HG03558 (cell line): Measurements from ENCODE around the gene CEP112.

Experiments
- ATAC-seq: cut with Tn5 transposase; IDR thresholded peaks from one replicate; pipeline ENCODE4 v1.9.1; 2021; ENCODE audit warnings: moderate number of reproducible peaks; ENCODE audit not compliant: unreplicated experiment; ENCODE audit errors: extremely low read depth

CEP112 gene

GRCh38 chr17:65674246-65675045, 517.5 kb downstream of the CEP112 start:
- ATAC-seq = no peak

- ATAC-seq = no peak
These were observed 521.1 kb downstream of the CEP112 start for GRCh38 chr17:65670667-65671371.

GRCh38 chr17:65668211-65668610, 523.7 kb downstream of the CEP112 start:
- no peak for ATAC-seq

GRCh38 chr17:65667656-65668055, 524.3 kb downstream of the CEP112 start:
- no peak for ATAC-seq

- no peak for ATAC-seq
These were observed 525.0 kb downstream of the CEP112 start for GRCh38 chr17:65666876-65667321.

- ATAC-seq = no peak
These were observed 526.0 kb downstream of the CEP112 start for GRCh38 chr17:65665966-65666365.

GRCh38 chr17:65664696-65665095, 527.2 kb downstream of the CEP112 start:
- no peak for ATAC-seq

- ATAC-seq = no peak
These were observed 527.7 kb downstream of the CEP112 start for GRCh38 chr17:65664266-65664665.

GRCh38 chr17:65662196-65662595, 529.7 kb downstream of the CEP112 start:
- no peak for ATAC-seq

GRCh38 chr17:65660947-65661346, 531.0 kb downstream of the CEP112 start:
- no peak for ATAC-seq

- no peak for ATAC-seq
These were observed 531.9 kb downstream of the CEP112 start for GRCh38 chr17:65660078-65660477.

GRCh38 chr17:65659512-65659911, 532.4 kb downstream of the CEP112 start:
- ATAC-seq = no peak

- ATAC-seq = no peak
These were observed 534.6 kb downstream of the CEP112 start for GRCh38 chr17:65657251-65657828.

GRCh38 chr17:65656390-65657250, 535.3 kb downstream of the CEP112 start:
- ATAC-seq = no peak

- no peak for ATAC-seq
These were observed 536.2 kb downstream of the CEP112 start for GRCh38 chr17:65655706-65656105.

- no peak for ATAC-seq
These were observed 547.4 kb downstream of the CEP112 start for GRCh38 chr17:65644545-65644944.

GRCh38 chr17:65638221-65638975, 553.5 kb downstream of the CEP112 start:
- no peak for ATAC-seq

GRCh38 chr17:65637786-65638185, 554.1 kb downstream of the CEP112 start:
- no peak for ATAC-seq

GRCh38 chr17:65634533-65634932, 557.4 kb downstream of the CEP112 start:
- no peak for ATAC-seq

GRCh38 chr17:65633988-65634387, 557.9 kb downstream of the CEP112 start:
- no peak for ATAC-seq
